Tibial artery (tissue), 4 donors: Measurements from ENCODE around the gene ABLIM2.

ENCODE experiments used
- DNase-seq, 2 donors: peaks; one replicate each; pipeline ENCODE4 v3.0.0-alpha.2; 2019
- H3K27ac ChIP-seq, 2 donors: fragments of 200-600 bp; sonication (generic) in 1 of 2; 1 replicate in 1 of 2; 2 replicates in 1 of 2; pipeline ENCODE4 v1.5.1; 2018 to 2019; ENCODE audit warnings: mild to moderate bottlenecking in 1 of 2
- H3K27me3 ChIP-seq, 2 donors: fragments of 200-600 bp; sonication (generic) in 1 of 2; one replicate each; pipeline versions ENCODE4 v1.5.1 to v1.6.0; 2016 to 2019
- H3K36me3 ChIP-seq, 3 donors: fragments of 200-600 bp; sonication (generic) in 2 of 3; one replicate each; pipeline ENCODE4 v1.5.1; 2016 to 2019; ENCODE audit warnings: mild to moderate bottlenecking in 2 of 3
- H3K4me1 ChIP-seq, 4 donors: fragments of 200-600 bp; sonication (generic) in 2 of 4; 1 replicate in 3 of 4; 2 replicates in 1 of 4; pipeline ENCODE4 v1.5.1; 2016 to 2019
- H3K4me3 ChIP-seq, 2 donors: fragments of 200-600 bp; sonication (generic) in 1 of 2; 1 replicate in 1 of 2; 2 replicates in 1 of 2; pipeline ENCODE4 v1.5.1; 2018 to 2019; ENCODE audit warnings: mild to moderate bottlenecking in 2 of 2
- H3K9me3 ChIP-seq, 3 donors: fragments of 200-600 bp; sonication (generic) in 1 of 3; one replicate each; pipeline ENCODE4 v1.5.1; 2016 to 2019
- CTCF ChIP-seq, 2 experiments: fragments of 200-600 bp in 1 of 2; fragments of 450-650 bp in 1 of 2; IDR thresholded peaks; one replicate each; pipeline ENCODE4 v1.5.1; 2017 to 2019; ENCODE audit warnings: antibody characterized with exemption in 2 of 2, mild to moderate bottlenecking in 1 of 2, moderate library complexity in 1 of 2
- intact Hi-C: fragments of 100-400 bp; cut with DNase I; formaldehyde crosslinking; loops from one replicate; pipeline ENCODE4 v1.15.0; 2023; ENCODE audit warnings: low total_unique reads

ABLIM2 gene

GRCh38 chr4:7999695-8000094 is 158.9 kb downstream of the ABLIM2 start:
- H3K27me3 ChIP-seq = no peaks in the 10 kb centered on the region
- peaks cover 0 to 3% (median under 1%) of the 10 kb centered on the region in 3 donors for H3K36me3 ChIP-seq
- TF ChIP-seq CTCF (IDR thresholded peaks at IDR 0.05) = no peak
- no peak overlapping the region for H3K4me3 ChIP-seq
- no peaks in the 10 kb centered on the region for H3K9me3 ChIP-seq
- DNase-seq = no peak
- intact Hi-C loops = no loop called here
- no peak overlapping the region for H3K27ac ChIP-seq
- no peaks in the 10 kb centered on the region for H3K4me1 ChIP-seq

- H3K27me3 ChIP-seq = no peaks in the 10 kb centered on the region
- H3K27ac ChIP-seq = no peak overlapping the region
- peaks cover 0 to 3% (median 0%) of the 10 kb centered on the region in 3 donors for H3K36me3 ChIP-seq
- no peaks in the 10 kb centered on the region for H3K4me1 ChIP-seq
- no peak overlapping the region for H3K4me3 ChIP-seq
- intact Hi-C loops = no loop called here
- no peak for TF ChIP-seq CTCF (IDR thresholded peaks at IDR 0.05)
- DNase-seq = no peak
- no peaks in the 10 kb centered on the region for H3K9me3 ChIP-seq
Measured at GRCh38 chr4:7999279-7999678, 159.3 kb downstream of the ABLIM2 start.

GRCh38 chr4:7998447-7998846 is 160.2 kb downstream of the ABLIM2 start:
- Histone ChIP-seq H3K9me3 (no peaks in the 10 kb centered on the region), H3K27me3 (no peaks in the 10 kb centered on the region), H3K4me1 (no peaks in the 10 kb centered on the region), H3K36me3 (peaks cover 0 to 3% (median 0%) of the 10 kb centered on the region in 3 donors), H3K4me3 (no peak overlapping the region), H3K27ac (no peak overlapping the region)
- intact Hi-C loops = no loop called here
- TF ChIP-seq CTCF (IDR thresholded peaks at IDR 0.05) = no peak
- no peak for DNase-seq

- no peak for DNase-seq
- no peak for TF ChIP-seq CTCF (IDR thresholded peaks at IDR 0.05)
- Histone ChIP-seq H3K4me1 (no peaks in the 10 kb centered on the region), H3K27ac (no peak overlapping the region), H3K9me3 (no peaks in the 10 kb centered on the region), H3K36me3 (peaks cover 0 to 3% (median 0%) of the 10 kb centered on the region in 3 donors), H3K27me3 (no peaks in the 10 kb centered on the region), H3K4me3 (no peak overlapping the region)
- intact Hi-C loops = no loop called here
Measured at GRCh38 chr4:7995866-7996265, 162.7 kb downstream of the ABLIM2 start.

GRCh38 chr4:7995135-7995534 is 163.5 kb downstream of the ABLIM2 start:
- no peak for TF ChIP-seq CTCF (IDR thresholded peaks at IDR 0.05)
- Histone ChIP-seq H3K9me3 (no peaks in the 10 kb centered on the region), H3K4me3 (no peak overlapping the region), H3K27me3 (no peaks in the 10 kb centered on the region), H3K36me3 (peaks cover 0 to 3% (median 0%) of the 10 kb centered on the region in 3 donors), H3K4me1 (no peaks in the 10 kb centered on the region), H3K27ac (no peak overlapping the region)
- intact Hi-C loops = no loop called here
- no peak for DNase-seq

GRCh38 chr4:7993671-7994070 is 164.9 kb downstream of the ABLIM2 start:
- Histone ChIP-seq H3K9me3 (no peaks in the 10 kb centered on the region), H3K4me1 (no peaks in the 10 kb centered on the region), H3K36me3 (peaks cover 0 to 3% (median 0%) of the 10 kb centered on the region in 3 donors), H3K27me3 (no peaks in the 10 kb centered on the region), H3K27ac (no peak overlapping the region), H3K4me3 (no peak overlapping the region)
- no peak for DNase-seq
- no peak for TF ChIP-seq CTCF (IDR thresholded peaks at IDR 0.05)
- intact Hi-C loops = no loop called here
